HPDE6-E6E7 (cell line): ENCODE results near the gene RGS9.
"Not testable (repeated sequence)": the region's sequence is repeated elsewhere in the genome, so short reads cannot be mapped to it uniquely, and the experiment has no call there.

ENCODE experiments used
- DNase-seq: peaks from one replicate; pipeline ENCODE4 v3.0.0; 2011; ENCODE audit warnings: missing footprints; ENCODE audit errors: extremely low spot score

RGS9 gene

GRCh38 chr17:65137021-65137939, at the start of gene RGS9:
Gene RGS9 (plus strand): TSS chr17:65137370. CDS start chr17:65137541, 171 bp downstream.
- DNase-seq, result peak; percentile 62

DNA sequence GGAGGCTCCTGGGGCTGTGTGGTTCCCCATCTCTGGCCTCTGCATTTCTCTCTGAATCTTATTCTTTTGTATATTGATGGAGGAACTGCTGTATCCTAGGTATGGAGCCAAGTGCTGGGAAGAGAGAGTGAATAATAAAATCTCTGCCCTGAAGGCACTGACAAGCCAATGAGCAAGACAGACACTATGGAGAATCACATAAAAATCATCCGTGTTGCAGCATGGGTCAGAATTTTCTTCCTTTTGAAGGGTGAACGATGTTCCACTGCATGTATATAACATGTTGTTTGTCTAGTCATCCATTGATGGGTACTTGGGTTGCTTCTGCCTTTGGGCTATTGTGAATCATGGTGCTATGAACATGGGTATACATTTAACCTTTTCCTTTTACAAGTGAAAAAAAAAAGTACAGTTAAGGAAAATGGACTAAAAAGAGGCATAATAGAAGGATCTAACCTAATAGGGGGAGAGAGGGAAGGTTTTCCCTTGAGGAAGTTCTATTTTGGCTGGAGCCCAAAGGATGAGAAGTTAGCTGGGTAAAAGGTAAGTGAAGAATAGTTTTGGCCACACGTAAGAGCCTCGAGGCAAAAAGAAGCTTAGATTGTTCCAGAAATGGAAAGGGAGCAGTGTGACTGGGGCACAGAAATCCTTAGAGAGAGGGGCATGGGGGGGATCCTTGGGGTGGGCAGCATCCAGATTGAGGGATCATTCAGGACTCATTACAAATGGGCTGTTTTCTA, 48.4 kb upstream of the RGS9 start:
- peak; percentile 54 for DNase-seq

DNA sequence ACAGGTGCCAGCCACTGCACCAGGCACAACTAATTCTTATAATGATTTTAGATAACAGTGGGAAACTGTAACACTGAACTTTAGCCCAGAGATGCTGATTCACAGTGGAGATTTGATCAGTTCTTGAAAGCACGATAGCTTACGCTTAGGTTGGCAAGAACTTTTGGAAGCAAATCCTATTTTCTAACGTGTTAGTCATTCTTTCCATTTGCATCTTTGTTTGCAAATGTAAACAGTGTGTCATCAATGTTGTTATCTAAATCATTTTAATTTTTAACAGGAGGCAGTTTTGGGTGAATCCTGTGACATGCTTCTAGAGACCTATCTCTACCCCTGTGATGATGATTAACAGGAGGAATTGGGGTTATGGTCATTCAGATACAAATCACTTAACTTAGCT, 44.9 kb upstream of the RGS9 start:
- no peak for DNase-seq

GRCh38 chr17:65092721-65093356, 44.3 kb upstream of the RGS9 start:
- not testable (repeated sequence) for DNase-seq

- no peak for DNase-seq
Observed at GRCh38 chr17:65093930-65094329, 43.2 kb upstream of the RGS9 start.

DNA sequence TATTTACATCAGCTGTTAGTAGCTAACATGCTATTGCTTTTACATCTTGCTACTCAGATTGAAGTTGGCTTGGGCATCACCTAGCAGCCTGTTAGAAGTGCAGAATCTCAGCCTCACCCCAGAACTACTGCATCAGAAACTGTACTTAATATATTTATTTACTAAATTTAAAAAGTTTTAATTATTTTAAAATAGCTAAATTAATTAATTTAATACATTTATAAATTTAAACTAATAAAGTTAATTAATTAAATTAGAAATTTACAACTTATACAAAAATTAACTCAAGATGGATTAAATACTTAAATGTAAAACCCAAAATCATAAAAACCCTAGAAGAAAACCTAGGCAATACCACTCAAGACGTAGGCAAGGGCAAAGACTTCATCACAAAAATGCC, 41.7 kb upstream of the RGS9 start:
- DNase-seq, result no peak

- not testable (repeated sequence) for DNase-seq
Observed at GRCh38 chr17:65096382-65096781, 40.8 kb upstream of the RGS9 start.

DNA sequence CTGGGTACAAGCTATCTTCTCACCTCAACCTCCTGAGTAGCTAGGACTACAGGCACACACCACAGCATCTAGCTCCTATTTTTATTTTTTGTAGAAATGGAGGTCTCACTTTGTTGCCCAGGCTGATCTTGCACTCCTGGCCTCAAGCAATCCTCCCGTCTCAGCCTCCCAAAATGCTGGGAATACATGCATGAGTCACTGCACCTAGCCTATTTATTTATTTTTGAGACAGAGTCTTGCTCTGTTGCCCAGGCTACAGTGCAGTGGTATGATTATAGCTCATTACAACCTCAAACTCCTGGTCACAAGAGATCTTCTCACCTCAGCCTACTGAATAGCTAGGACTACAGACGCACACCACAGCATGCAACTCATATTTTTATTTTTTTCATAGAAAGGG, 40.1 kb upstream of the RGS9 start:
- no peak for DNase-seq

- DNase-seq, result no peak
Observed at GRCh38 chr17:65099475-65099874, 37.7 kb upstream of the RGS9 start.

DNA sequence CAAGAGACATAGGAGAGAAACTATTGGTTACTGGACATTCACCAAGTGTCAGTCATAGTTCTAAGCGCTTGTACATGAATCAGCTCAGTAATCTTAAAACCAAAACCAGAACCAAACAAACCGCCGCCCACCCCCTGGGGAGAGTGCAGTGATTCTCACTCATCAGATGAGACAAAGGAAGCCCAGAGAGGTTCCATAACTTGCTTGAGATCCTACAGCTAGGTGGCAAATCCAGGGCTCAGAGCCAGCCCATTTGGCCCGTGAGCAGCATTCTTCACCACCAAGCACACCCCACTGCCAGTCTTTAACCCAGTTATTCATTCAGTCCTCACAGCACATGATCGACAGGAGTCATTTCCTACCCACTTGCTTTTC, 37.2 kb upstream of the RGS9 start:
- peak; percentile 64 for DNase-seq

DNA sequence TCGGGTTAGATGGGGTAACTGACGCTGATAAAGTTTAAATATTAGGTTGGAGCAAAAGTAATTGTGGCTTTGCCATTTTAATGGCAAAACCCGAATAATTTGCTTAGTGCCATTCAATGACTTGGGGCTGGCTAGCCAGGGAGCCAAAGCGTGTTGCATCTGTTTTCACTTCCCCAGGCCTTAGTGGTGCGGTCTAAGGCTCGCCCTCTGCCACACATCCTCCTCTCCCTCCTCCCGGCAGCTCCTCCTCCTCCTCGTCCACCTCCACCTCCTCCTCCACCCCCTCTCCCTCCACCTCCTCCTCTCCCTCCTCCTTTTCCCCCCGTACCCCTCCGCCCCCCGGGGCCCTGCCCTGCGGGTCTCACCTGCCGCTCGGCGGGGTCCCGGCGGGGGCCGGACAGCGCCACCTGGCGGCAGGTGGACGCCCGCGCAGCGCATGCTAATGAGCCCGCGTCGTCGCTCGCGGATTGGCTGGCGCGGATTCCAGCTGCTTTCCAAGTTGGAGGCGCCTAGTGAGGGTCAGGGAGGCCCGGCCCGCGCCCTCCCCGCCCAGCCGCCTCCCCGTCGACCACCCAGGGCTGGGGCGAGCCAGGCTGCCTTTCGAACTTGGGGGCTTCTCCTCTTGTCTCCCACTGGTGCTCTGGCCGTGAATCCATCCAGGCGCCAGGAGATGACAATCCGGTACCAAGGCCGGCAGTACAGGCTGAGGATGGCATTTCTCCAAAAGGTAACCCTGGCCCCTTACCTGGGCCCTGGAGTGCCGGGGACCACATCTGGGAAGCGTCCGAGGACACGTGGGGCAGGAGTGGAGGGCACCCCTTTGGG, 36.6 kb upstream of the RGS9 start:
- DNase-seq, result no peak

- no peak for DNase-seq
Observed at GRCh38 chr17:65101371-65101770, 35.8 kb upstream of the RGS9 start.

GRCh38 chr17:65102235-65102634, 34.9 kb upstream of the RGS9 start:
- DNase-seq, result no peak

- no peak for DNase-seq
Observed at GRCh38 chr17:65102788-65103187, 34.4 kb upstream of the RGS9 start.

DNA sequence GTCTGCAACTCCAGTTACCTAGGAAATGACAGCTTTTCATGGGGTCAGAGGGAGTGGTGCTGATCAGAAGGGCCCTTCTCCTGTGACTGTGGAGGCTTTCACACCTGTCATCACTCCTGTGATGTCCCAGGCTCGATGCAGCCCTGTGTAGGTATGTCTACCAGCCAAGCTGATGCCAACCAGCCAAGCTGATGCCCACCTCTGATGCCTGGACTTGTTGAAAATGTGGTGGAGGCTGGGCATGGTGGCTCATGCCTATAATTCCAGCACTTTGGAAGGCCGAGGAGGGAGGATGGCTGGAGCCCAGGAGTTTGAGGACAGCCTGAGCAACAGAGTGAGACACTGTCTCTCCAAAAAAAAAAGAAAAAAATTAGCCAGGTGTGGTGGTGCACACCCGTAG, 33.7 kb upstream of the RGS9 start:
- no peak for DNase-seq

DNA sequence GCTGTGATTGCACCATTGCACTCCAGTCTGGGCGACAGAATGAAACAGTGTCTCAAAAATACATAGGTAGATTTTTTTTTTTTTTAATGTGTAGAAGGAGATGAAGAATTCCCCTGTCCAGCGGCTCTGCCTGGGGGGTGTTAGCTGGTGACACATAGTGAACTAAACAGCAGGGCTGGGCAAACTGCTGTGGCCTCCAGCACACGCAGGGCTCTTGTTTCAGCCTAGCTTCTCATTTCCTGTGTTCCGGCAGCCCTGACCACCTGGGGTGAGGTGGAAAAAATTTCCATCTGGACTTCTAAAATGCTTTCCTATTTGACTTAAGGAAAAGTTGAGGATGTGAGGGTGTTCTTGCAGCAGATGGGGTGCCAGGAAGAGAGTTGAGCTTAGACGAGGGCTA, 33.3 kb upstream of the RGS9 start:
- DNase-seq, result no peak

DNA sequence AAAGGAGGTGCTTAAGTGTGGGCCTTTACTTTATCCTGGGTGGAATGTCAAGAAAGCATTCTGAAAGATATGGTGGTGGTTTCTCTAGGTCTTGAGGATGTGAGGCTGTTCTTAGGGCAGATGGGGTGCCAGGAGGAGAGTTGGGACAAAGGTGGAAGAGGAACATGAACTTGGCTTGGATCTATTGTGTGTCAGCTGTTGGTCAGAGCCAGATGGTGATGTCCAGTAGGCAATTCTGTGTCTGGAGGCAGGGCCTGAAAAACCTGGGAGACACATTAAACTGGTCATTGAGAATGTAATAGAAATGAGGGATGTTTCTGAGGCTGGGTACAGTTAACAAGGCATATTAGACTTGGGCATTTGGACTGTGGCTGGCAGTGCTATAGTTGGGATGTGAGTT, 32.6 kb upstream of the RGS9 start:
- DNase-seq, result no peak

- no peak for DNase-seq
Observed at GRCh38 chr17:65104973-65105372, 32.2 kb upstream of the RGS9 start.

DNA sequence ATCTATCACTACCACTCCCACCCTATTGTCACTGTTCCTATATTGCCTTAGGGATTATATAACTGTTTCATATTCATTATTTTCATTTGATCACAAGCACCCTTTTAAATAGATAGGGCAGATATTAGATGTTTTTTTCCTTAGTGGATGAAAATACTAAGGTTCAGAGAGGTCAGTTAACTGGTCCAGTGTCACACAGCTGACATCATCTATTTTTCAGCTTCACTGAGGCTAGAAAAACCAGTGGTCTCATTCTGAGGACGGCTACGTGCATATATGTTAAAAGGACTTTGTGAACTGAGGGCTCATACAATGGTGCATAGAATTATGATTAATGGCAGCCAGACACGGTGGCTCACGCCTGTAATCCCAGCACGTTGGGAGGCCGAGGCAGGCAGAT, 29.0 kb upstream of the RGS9 start:
- DNase-seq, result no peak

DNA sequence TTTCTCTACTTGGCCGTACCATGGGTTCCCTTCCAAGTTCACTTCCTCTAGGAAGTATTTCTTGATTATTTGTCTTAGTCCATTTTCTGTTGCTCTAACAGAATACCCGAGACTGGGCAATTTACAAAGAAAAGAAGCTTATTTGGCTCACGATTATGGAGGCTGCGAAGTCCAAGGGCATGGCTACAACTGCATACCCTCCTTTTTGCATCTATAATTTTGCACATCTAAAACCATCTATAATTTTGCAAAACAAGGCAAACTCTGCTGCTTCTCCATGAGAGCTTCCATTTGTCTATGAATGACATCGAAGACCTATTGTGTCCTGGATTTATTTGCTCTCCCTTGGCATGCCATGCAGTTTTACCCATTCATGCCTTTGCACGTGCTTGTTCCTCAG, 27.6 kb upstream of the RGS9 start:
- no peak for DNase-seq

DNA sequence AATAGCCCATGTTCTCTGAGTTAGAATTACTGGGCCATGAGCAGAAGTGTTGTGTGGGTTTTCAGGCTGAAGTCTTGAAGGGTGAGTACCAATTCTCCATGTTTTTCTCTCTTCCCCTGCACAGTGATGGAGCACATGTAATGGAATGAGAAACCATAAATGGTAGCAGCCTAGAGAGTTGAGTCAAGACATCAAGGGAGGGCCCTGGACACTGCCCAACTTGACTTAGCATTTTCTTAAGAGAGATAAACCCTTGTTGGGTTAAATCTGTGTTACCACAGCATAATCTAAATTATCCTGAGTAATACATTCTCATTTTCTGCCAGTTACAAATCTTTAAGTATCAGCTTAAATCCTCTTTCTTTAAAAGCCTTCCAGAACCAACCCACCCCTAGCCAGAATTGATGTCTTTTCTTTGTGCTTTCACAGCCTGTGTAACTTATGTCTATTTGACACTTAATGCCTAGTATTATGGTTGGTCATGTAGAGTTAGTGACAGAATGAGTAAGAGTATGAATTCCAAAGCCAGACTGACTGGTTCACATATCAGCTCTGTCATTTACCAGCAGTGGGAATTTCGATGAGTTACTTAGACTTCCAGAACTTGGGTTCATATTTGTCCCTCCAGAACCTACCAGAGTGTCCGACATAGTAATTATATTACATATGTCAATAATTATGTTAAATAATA, 27.0 kb upstream of the RGS9 start:
- no peak for DNase-seq
